Liver (tissue), 9 donors: Measurements from ENCODE around the gene HP. TPM values are rescaled to one million over a fixed set of nuclear protein-coding genes. Genes with fewer than 3 reads are reported as not detected.

Experiments used
- DNase-seq: peaks from one replicate; pipeline ENCODE4 v3.0.0-alpha.2; 2017; ENCODE audit warnings: low spot score
- H3K27ac ChIP-seq, 2 donors: one replicate each; pipeline ENCODE4 v1.7.0; 2013; ENCODE audit warnings: inconsistent platforms in 2 of 2, low read length in 2 of 2, control low read depth in 1 of 2, low read depth in 1 of 2, mild to moderate bottlenecking in 1 of 2
- H3K27me3 ChIP-seq, 4 donors: one replicate each; pipeline versions ENCODE4 v1.6.1 to v1.7.0; 2013; ENCODE audit warnings: low read length in 3 of 4, inconsistent platforms in 1 of 4, mild to moderate bottlenecking in 1 of 4, moderate library complexity in 1 of 4; ENCODE audit not compliant: control insufficient read depth in 4 of 4, insufficient read depth in 4 of 4
- H3K36me3 ChIP-seq, 4 donors: one replicate each; pipeline versions ENCODE4 v1.6.1 to v1.7.0; 2013; ENCODE audit warnings: low read length in 3 of 4, mild to moderate bottlenecking in 3 of 4, low read depth in 1 of 4, moderate library complexity in 1 of 4; ENCODE audit not compliant: control insufficient read depth in 4 of 4, insufficient read depth in 3 of 4
- H3K4me1 ChIP-seq, 4 donors: one replicate each; pipeline versions ENCODE4 v1.6.1 to v1.7.0; 2013; ENCODE audit warnings: low read length in 3 of 4, mild to moderate bottlenecking in 3 of 4, moderate library complexity in 1 of 4; ENCODE audit not compliant: control insufficient read depth in 4 of 4, insufficient read depth in 4 of 4
- H3K4me3 ChIP-seq, 3 donors: one replicate each; pipeline versions ENCODE4 v1.6.1 to v1.7.0; 2013; ENCODE audit warnings: low read length in 3 of 3, control low read depth in 1 of 3, low read depth in 1 of 3, mild to moderate bottlenecking in 1 of 3
- H3K9ac ChIP-seq, 2 donors: one replicate each; pipeline ENCODE4 v1.7.0; 2013; ENCODE audit warnings: low read length in 2 of 2, mild to moderate bottlenecking in 2 of 2, moderate library complexity in 2 of 2, control low read depth in 1 of 2, low read depth in 1 of 2
- H3K9me3 ChIP-seq, 4 donors: one replicate each; pipeline versions ENCODE4 v1.6.1 to v1.7.0; 2013; ENCODE audit warnings: low read length in 3 of 4; ENCODE audit not compliant: control insufficient read depth in 4 of 4
- EGR1 ChIP-seq, 2 donors: IDR thresholded peaks; 2 replicates each; pipeline ENCODE4 v1.6.1; 2016 to 2018; ENCODE audit warnings: antibody characterized with exemption in 2 of 2, low read depth in 2 of 2
- FOXA1 ChIP-seq: IDR thresholded peaks from 2 replicates; pipeline ENCODE4 v1.6.1; 2016; ENCODE audit warnings: antibody characterized with exemption
- FOXA2 ChIP-seq: IDR thresholded peaks from 2 replicates; pipeline ENCODE4 v1.6.1; 2016; ENCODE audit warnings: antibody characterized with exemption
- GABPA ChIP-seq, 2 donors: IDR thresholded peaks in 1 of 2; conservative IDR thresholded peaks in 1 of 2; 2 replicates each; pipeline ENCODE4 v1.6.1; 2016; ENCODE audit warnings: antibody characterized with exemption in 2 of 2, mild to moderate bottlenecking in 1 of 2, moderate library complexity in 1 of 2
- HNF4A ChIP-seq, 2 donors: conservative IDR thresholded peaks; 2 replicates each; pipeline ENCODE4 v1.6.1; 2016; ENCODE audit warnings: antibody characterized with exemption in 2 of 2, mild to moderate bottlenecking in 2 of 2
- HNF4G ChIP-seq: IDR thresholded peaks from 2 replicates; pipeline ENCODE4 v1.6.1; 2016; ENCODE audit warnings: antibody characterized with exemption
- JUND ChIP-seq, 2 donors: IDR thresholded peaks; 2 replicates each; pipeline ENCODE4 v1.6.1; 2016; ENCODE audit warnings: antibody characterized with exemption in 2 of 2
- NR2F2 ChIP-seq: IDR thresholded peaks from 2 replicates; pipeline ENCODE4 v1.6.1; 2016; ENCODE audit warnings: antibody characterized with exemption
- RAD21 ChIP-seq, 2 donors: IDR thresholded peaks; 2 replicates each; pipeline ENCODE4 v1.6.1; 2016; ENCODE audit warnings: antibody characterized with exemption in 2 of 2, mild to moderate bottlenecking in 2 of 2
- RXRA ChIP-seq, 2 donors: IDR thresholded peaks; 2 replicates each; pipeline ENCODE4 v1.6.1; 2017 to 2018; ENCODE audit warnings: antibody characterized with exemption in 2 of 2, mild to moderate bottlenecking in 1 of 2
- SP1 ChIP-seq: IDR thresholded peaks from 2 replicates; pipeline ENCODE4 v1.6.1; 2018; ENCODE audit warnings: antibody characterized with exemption, mild to moderate bottlenecking
- TAF1 ChIP-seq: conservative IDR thresholded peaks from 2 replicates; pipeline ENCODE4 v1.6.1; 2016; ENCODE audit warnings: antibody characterized with exemption, mild to moderate bottlenecking
- YY1 ChIP-seq: IDR thresholded peaks from 2 replicates; pipeline ENCODE4 v1.6.1; 2016; ENCODE audit warnings: antibody characterized with exemption, mild to moderate bottlenecking
- WGBS: extraction: QIAGEN DNeasy Blood & Tissue Kit; methylation state at CpG from one replicate; pipeline ENCODE4 v1.1.7; 2013; 5-methylcytosine and 5-hydroxymethylcytosine counted together
- polyA plus RNA-seq, 2 donors: library from polyadenylated mRNA; stranded (reverse) in 1 of 2; unstranded in 1 of 2; fragments of 200-250 nt in 1 of 2; fragments of >200 nt in 1 of 2; fragmentation: Nextera tagmentation in 1 of 2; extraction: Ambion mirVana in 1 of 2; gene quantifications; one replicate each; pipeline versions ENCODE4 v1.2.1 to v1.2.3, GENCODE V29; 2013 to 2015
- total RNA-seq, 2 donors: library from RNA; depleted of rRNA; stranded (reverse); fragments of >200 nt; gene quantifications; one replicate each; pipeline ENCODE4 v1.2.3, GENCODE V29; 2014
- TF ChIP-seq, protein P1 (sequence below): fragments of 150-350 bp; IDR thresholded peaks from 2 replicates; pipeline ENCODE4 v1.5.1; 2017; ENCODE audit warnings: improper control_type of control experiment, low read depth, low read length; ENCODE audit not compliant: missing input control
- TF ChIP-seq, protein P2 (sequence below): IDR thresholded peaks from 2 replicates; pipeline ENCODE4 v1.6.1; 2016; ENCODE audit warnings: antibody characterized with exemption
- TF ChIP-seq, protein P3 (sequence below): IDR thresholded peaks from 2 replicates; pipeline ENCODE4 v1.6.1; 2016; ENCODE audit warnings: antibody characterized with exemption
- TF ChIP-seq, protein P4 (sequence below): IDR thresholded peaks from 2 replicates; pipeline ENCODE4 v1.6.1; 2016; ENCODE audit warnings: antibody characterized with exemption, mild to moderate bottlenecking
- TF ChIP-seq, protein P5 (sequence below): IDR thresholded peaks from 2 replicates; pipeline ENCODE4 v1.6.1; 2016; ENCODE audit warnings: antibody characterized with exemption
- donor health status: healthy.
- donor health status: healthy.
- donor health status: healthy.
- donor health status: healthy.
- donor health status: healthy.

HP gene
- total and polyA plus RNA-seq, 4 donors: 13,922 to 117,679 (median 53,485) TPM

DNA sequence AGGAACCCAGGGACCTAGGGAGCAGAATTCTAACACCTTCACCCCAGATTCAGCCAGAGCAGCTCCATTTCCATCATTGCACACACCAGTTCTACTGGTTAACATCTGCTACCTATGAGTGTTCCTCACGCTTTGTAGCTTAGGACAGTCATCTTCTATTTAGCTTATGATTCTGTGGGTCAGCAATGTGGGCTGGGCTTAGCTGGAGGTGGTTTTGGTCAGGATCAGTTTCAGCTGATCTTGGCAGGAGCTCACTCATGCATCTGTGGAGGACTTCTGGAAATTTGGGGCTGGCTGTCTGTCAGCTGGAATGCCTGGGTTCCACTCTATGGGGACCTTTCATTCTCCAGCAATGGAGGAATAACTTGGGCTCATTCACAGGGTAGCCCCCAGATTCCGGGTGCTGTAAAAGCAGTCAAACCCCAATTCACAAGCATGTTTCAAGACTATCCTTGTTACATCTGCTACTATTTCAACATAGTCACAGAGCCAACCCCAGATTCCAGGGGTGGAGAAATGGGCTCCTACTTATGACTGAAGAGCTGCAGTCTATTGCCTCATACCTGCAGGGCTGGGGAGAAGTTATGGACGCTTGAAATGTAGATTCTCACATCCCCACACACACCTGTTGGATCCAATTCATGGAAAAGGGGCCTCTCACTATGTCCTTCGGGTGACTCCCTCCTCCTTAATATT is 3.4 kb upstream of the HP start:
- peaks cover 0 to 2% (median 0%) of the 10 kb centered on the region in 4 donors for H3K9me3 ChIP-seq
- no peak for TF ChIP-seq FOXA1
- peak; percentile 22 for TF ChIP-seq TAF1
- TF ChIP-seq, protein P1, sequence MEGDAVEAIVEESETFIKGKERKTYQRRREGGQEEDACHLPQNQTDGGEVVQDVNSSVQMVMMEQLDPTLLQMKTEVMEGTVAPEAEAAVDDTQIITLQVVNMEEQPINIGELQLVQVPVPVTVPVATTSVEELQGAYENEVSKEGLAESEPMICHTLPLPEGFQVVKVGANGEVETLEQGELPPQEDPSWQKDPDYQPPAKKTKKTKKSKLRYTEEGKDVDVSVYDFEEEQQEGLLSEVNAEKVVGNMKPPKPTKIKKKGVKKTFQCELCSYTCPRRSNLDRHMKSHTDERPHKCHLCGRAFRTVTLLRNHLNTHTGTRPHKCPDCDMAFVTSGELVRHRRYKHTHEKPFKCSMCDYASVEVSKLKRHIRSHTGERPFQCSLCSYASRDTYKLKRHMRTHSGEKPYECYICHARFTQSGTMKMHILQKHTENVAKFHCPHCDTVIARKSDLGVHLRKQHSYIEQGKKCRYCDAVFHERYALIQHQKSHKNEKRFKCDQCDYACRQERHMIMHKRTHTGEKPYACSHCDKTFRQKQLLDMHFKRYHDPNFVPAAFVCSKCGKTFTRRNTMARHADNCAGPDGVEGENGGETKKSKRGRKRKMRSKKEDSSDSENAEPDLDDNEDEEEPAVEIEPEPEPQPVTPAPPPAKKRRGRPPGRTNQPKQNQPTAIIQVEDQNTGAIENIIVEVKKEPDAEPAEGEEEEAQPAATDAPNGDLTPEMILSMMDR: no peak
- TF ChIP-seq YY1: peak; percentile 78
- TF ChIP-seq, protein P2, sequence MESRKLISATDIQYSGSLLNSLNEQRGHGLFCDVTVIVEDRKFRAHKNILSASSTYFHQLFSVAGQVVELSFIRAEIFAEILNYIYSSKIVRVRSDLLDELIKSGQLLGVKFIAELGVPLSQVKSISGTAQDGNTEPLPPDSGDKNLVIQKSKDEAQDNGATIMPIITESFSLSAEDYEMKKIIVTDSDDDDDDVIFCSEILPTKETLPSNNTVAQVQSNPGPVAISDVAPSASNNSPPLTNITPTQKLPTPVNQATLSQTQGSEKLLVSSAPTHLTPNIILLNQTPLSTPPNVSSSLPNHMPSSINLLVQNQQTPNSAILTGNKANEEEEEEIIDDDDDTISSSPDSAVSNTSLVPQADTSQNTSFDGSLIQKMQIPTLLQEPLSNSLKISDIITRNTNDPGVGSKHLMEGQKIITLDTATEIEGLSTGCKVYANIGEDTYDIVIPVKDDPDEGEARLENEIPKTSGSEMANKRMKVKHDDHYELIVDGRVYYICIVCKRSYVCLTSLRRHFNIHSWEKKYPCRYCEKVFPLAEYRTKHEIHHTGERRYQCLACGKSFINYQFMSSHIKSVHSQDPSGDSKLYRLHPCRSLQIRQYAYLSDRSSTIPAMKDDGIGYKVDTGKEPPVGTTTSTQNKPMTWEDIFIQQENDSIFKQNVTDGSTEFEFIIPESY: no peak
- TF ChIP-seq, protein P3, sequence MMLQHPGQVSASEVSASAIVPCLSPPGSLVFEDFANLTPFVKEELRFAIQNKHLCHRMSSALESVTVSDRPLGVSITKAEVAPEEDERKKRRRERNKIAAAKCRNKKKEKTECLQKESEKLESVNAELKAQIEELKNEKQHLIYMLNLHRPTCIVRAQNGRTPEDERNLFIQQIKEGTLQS: peak; percentile 68
- TF ChIP-seq, protein P4, sequence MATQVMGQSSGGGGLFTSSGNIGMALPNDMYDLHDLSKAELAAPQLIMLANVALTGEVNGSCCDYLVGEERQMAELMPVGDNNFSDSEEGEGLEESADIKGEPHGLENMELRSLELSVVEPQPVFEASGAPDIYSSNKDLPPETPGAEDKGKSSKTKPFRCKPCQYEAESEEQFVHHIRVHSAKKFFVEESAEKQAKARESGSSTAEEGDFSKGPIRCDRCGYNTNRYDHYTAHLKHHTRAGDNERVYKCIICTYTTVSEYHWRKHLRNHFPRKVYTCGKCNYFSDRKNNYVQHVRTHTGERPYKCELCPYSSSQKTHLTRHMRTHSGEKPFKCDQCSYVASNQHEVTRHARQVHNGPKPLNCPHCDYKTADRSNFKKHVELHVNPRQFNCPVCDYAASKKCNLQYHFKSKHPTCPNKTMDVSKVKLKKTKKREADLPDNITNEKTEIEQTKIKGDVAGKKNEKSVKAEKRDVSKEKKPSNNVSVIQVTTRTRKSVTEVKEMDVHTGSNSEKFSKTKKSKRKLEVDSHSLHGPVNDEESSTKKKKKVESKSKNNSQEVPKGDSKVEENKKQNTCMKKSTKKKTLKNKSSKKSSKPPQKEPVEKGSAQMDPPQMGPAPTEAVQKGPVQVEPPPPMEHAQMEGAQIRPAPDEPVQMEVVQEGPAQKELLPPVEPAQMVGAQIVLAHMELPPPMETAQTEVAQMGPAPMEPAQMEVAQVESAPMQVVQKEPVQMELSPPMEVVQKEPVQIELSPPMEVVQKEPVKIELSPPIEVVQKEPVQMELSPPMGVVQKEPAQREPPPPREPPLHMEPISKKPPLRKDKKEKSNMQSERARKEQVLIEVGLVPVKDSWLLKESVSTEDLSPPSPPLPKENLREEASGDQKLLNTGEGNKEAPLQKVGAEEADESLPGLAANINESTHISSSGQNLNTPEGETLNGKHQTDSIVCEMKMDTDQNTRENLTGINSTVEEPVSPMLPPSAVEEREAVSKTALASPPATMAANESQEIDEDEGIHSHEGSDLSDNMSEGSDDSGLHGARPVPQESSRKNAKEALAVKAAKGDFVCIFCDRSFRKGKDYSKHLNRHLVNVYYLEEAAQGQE: peak; percentile 17
- TF ChIP-seq NR2F2: no peak
- peak; percentile 14 to 30 for TF ChIP-seq RXRA (IDR thresholded peaks at IDR 0.05)
- TF ChIP-seq HNF4A (conservative IDR thresholded peaks at IDR 0.05): peak; percentile 34 to 58
- no peak for TF ChIP-seq EGR1 (IDR thresholded peaks at IDR 0.05; ENCODE audit: low read depth in 2 of 2)
- TF ChIP-seq HNF4G: no peak
- no peak for TF ChIP-seq GABPA (IDR thresholded peaks at IDR 0.05 in 1 of 2, conservative IDR thresholded peaks at IDR 0.05 in 1 of 2)
- TF ChIP-seq FOXA2: no peak
- TF ChIP-seq SP1: peak; percentile 51
- peak in 1 of 2 donors; percentile 10 for TF ChIP-seq RAD21 (IDR thresholded peaks at IDR 0.05)
- TF ChIP-seq JUND (IDR thresholded peaks at IDR 0.05): peak; percentile 10 to 29
- TF ChIP-seq, protein P5, sequence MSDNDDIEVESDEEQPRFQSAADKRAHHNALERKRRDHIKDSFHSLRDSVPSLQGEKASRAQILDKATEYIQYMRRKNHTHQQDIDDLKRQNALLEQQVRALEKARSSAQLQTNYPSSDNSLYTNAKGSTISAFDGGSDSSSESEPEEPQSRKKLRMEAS: peak; percentile 13
- peak overlapping the region in 1 of 3 donors; percentile 24 for H3K4me3 ChIP-seq
- peaks cover 7 to 41% (median 36%) of the 10 kb centered on the region in 4 donors for H3K4me1 ChIP-seq
- H3K9ac ChIP-seq: no peak overlapping the region
- DNase-seq: no peak
- no peaks in the 10 kb centered on the region for H3K27me3 ChIP-seq
- peak overlapping the region; percentile 74 to 84 for H3K27ac ChIP-seq
- peaks cover 2 to 6% (median 2%) of the 10 kb centered on the region in 4 donors for H3K36me3 ChIP-seq
- 48% methylated on average over 4 of the region's 4 CpGs for WGBS
